ENCODE measurements around the gene PDLIM4. TPM values are rescaled to one million over a fixed set of nuclear protein-coding genes. Genes with fewer than 3 reads are reported as not detected.

The PDLIM4 gene
- total RNA-seq, 4 donors from 2014 or later, result 32.4 to 90.9 (median 50.8) TPM

GRCh38 chr5:132277256-132277655, 19.8 kb downstream of the PDLIM4 start:
- no peak for TF ChIP-seq POLR2A (IDR thresholded peaks at IDR 0.05)
- TF ChIP-seq CTCF (IDR thresholded peaks at IDR 0.05), result no peak
- TF ChIP-seq EP300 (IDR thresholded peaks at IDR 0.05), result no peak
- Histone ChIP-seq H3K4me1 (peaks cover 0 to 39% (median 2%) of the 10 kb centered on the region in 4 donors), H3K27ac (peak overlapping the region in 1 of 4 donors; percentile 32), H3K9me3 (no peaks in the 10 kb centered on the region), H3K36me3 (peaks cover 0 to 9% (median 0%) of the 10 kb centered on the region in 3 donors), H3K27me3 (no peaks in the 10 kb centered on the region), H3K4me3 (no peak overlapping the region)
- WGBS, 2 donors, result 48 to 50% methylated on average over 6 of the region's 6 CpGs
- no peak for DNase-seq (ENCODE audit: low spot score in 2 of 2)

- Histone ChIP-seq H3K9me3 (no peaks in the 10 kb centered on the region), H3K36me3 (peaks cover 0 to 8% (median 0%) of the 10 kb centered on the region in 3 donors), H3K4me1 (peaks cover 0 to 32% (median 2%) of the 10 kb centered on the region in 4 donors), H3K27ac (peak overlapping the region in 3 of 4 donors; percentile 5 to 44 (median 32)), H3K4me3 (no peak overlapping the region), H3K27me3 (no peaks in the 10 kb centered on the region)
- TF ChIP-seq POLR2A (IDR thresholded peaks at IDR 0.05) (no peak), CTCF (IDR thresholded peaks at IDR 0.05) (no peak), EP300 (IDR thresholded peaks at IDR 0.05) (no peak)
- WGBS, 2 donors, result 85 to 86% methylated on average over 6 of the region's 6 CpGs
- no peak for DNase-seq (ENCODE audit: low spot score in 2 of 2)
Measured at GRCh38 chr5:132277971-132278853, 20.7 kb downstream of the PDLIM4 start.

GRCh38 chr5:132279801-132280200, 22.3 kb downstream of the PDLIM4 start:
- no peak overlapping the region for H3K27ac ChIP-seq
- H3K36me3 ChIP-seq, result no peaks in the 10 kb centered on the region
- H3K9me3 ChIP-seq, result no peaks in the 10 kb centered on the region
- H3K4me1 ChIP-seq, result peaks cover 0 to 25% (median 2%) of the 10 kb centered on the region in 4 donors
- H3K4me3 ChIP-seq, result no peak overlapping the region
- H3K27me3 ChIP-seq, result no peaks in the 10 kb centered on the region
- TF ChIP-seq EP300 (IDR thresholded peaks at IDR 0.05) (no peak), POLR2A (IDR thresholded peaks at IDR 0.05) (no peak), CTCF (IDR thresholded peaks at IDR 0.05) (no peak)
- WGBS, 2 donors, result 85 to 94% methylated on average over 3 of the region's 3 CpGs
- DNase-seq (ENCODE audit: low spot score in 2 of 2), result no peak

GRCh38 chr5:132280371-132281240, 23.1 kb downstream of the PDLIM4 start:
- H3K36me3 ChIP-seq, result no peaks in the 10 kb centered on the region
- DNase-seq (ENCODE audit: low spot score in 2 of 2), result no peak
- no peak overlapping the region for H3K27ac ChIP-seq
- 91 to 93% methylated on average over 5 of the region's 5 CpGs for WGBS, 2 donors
- no peak overlapping the region for H3K4me3 ChIP-seq
- H3K4me1 ChIP-seq, result peaks cover 0 to 25% (median 2%) of the 10 kb centered on the region in 4 donors
- H3K27me3 ChIP-seq, result no peaks in the 10 kb centered on the region
- TF ChIP-seq POLR2A (IDR thresholded peaks at IDR 0.05), result no peak
- no peak for TF ChIP-seq CTCF (IDR thresholded peaks at IDR 0.05)
- TF ChIP-seq EP300 (IDR thresholded peaks at IDR 0.05), result no peak
- no peaks in the 10 kb centered on the region for H3K9me3 ChIP-seq
